Nephron progenitor cell (in vitro differentiated cells): ENCODE results near the gene KDM4F.

ENCODE experiments used
- DNase-seq: peaks from one replicate; pipeline ENCODE4 v3.0.0; 2021
- H3K27ac Mint-ChIP-seq: 2 replicates; pipeline ENCODE4 v1.8.0; 2021; ENCODE audit warnings: mild to moderate bottlenecking, moderate library complexity, mixed read lengths
- H3K27me3 Mint-ChIP-seq: 2 replicates; pipeline ENCODE4 v1.8.0; 2021; ENCODE audit warnings: mild to moderate bottlenecking, low read depth, mixed read lengths; ENCODE audit not compliant: poor library complexity
- H3K36me3 Mint-ChIP-seq: 2 replicates; pipeline ENCODE4 v1.8.0; 2021; ENCODE audit warnings: low read depth, mixed read lengths
- H3K4me1 Mint-ChIP-seq: 2 replicates; pipeline ENCODE4 v1.8.0; 2021; ENCODE audit warnings: mixed read lengths
- H3K4me3 Mint-ChIP-seq: 2 replicates; pipeline ENCODE4 v1.8.0; 2021; ENCODE audit warnings: mild to moderate bottlenecking, moderate library complexity, mixed read lengths
- H3K9me3 Mint-ChIP-seq: 2 replicates; pipeline ENCODE4 v1.8.0; 2021; ENCODE audit warnings: mild to moderate bottlenecking, moderate library complexity, mixed read lengths
- CTCF ChIP-seq: fragments of 200-600 bp; sonication (generic); IDR thresholded peaks from 2 replicates; pipeline ENCODE4 v1.5.0; 2021; ENCODE audit warnings: antibody characterized with exemption

The KDM4F gene

DNA sequence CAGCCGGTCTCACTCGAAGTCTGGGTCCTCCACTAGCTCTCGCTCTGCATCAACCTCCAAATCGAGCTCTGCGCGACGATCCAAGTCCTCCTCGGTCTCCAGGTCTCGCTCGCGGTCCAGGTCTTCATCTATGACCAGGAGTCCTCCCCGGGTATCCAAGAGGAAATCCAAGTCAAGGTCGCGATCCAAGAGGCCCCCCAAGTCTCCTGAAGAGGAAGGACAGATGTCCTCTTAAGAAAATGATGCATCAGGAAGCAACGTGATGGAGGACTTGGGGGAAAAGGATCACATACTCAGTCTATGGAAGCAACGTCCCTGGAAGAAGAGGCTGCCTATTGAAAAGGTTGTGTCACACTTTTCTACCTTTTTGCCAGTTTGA lies 18.6 kb downstream of the KDM4F start:
- Mint-ChIP-seq H3K27me3 (peaks cover 6% of the 10 kb centered on the region), H3K9me3 (no peaks in the 10 kb centered on the region), H3K4me1 (peaks cover 22% of the 10 kb centered on the region), H3K4me3 (peak overlapping the region; percentile 97), H3K36me3 (peaks cover 6% of the 10 kb centered on the region), H3K27ac (peak overlapping the region; percentile 95)
- no peak for TF ChIP-seq CTCF
- no peak for DNase-seq

GRCh38 chr11:95068549-95068948 lies 19.3 kb downstream of the KDM4F start:
- H3K9me3 Mint-ChIP-seq = no peaks in the 10 kb centered on the region
- H3K4me3 Mint-ChIP-seq = peak overlapping the region; percentile 97
- TF ChIP-seq CTCF = no peak
- peak overlapping the region; percentile 68 for H3K27ac Mint-ChIP-seq
- peaks cover 6% of the 10 kb centered on the region for H3K36me3 Mint-ChIP-seq
- H3K27me3 Mint-ChIP-seq = peaks cover 3% of the 10 kb centered on the region
- peaks cover 22% of the 10 kb centered on the region for H3K4me1 Mint-ChIP-seq
- DNase-seq = peak; percentile 41

DNA sequence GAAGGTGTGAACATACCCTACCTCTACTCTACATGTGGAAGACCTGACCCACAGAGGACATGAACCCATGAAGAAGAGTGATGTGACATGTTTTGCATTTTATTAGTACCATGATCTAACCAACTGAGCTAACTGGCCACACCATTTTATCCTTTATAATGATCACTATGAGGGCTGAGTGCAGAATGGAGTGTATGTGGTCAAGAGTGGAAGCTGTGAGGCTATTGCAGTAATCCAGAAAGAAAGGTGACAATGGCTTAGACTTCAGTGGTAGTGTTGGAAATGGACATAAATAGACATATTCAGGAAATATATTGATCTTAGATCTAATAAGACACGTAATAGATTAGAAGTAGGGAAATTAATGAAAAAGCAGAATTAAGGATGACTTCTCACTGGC lies 21.2 kb downstream of the KDM4F start:
- Mint-ChIP-seq H3K4me1 (peaks cover 22% of the 10 kb centered on the region), H3K4me3 (no peak overlapping the region), H3K9me3 (no peaks in the 10 kb centered on the region), H3K27ac (no peak overlapping the region), H3K36me3 (peaks cover 6% of the 10 kb centered on the region), H3K27me3 (peaks cover 11% of the 10 kb centered on the region)
- no peak for DNase-seq
- TF ChIP-seq CTCF = no peak

DNA sequence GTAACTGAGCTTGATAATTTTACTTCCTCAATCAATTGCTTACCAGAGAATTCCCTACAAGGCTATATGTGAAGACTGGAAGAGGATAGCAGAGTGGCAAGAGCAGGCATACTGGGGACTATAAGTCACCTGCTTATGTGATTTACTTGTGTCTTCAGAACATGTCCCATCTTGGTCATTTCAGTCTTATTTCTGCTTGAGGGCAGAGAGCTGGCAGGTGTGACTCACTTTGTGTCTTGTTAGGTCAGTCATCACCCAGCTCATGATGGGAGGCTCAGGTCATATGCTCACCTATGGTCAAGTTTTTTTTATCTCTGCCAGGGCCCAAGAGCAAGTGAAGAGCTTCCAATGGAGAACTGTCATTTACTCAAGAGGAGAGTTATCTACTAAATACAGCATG lies 23.7 kb downstream of the KDM4F start:
- peaks cover 20% of the 10 kb centered on the region for H3K27me3 Mint-ChIP-seq
- no peaks in the 10 kb centered on the region for H3K9me3 Mint-ChIP-seq
- H3K36me3 Mint-ChIP-seq = peaks cover 6% of the 10 kb centered on the region
- no peak overlapping the region for H3K4me3 Mint-ChIP-seq
- H3K27ac Mint-ChIP-seq = no peak overlapping the region
- no peak for TF ChIP-seq CTCF
- DNase-seq = no peak
- peaks cover 18% of the 10 kb centered on the region for H3K4me1 Mint-ChIP-seq

GRCh38 chr11:95074792-95075563 lies 25.8 kb downstream of the KDM4F start:
- Mint-ChIP-seq H3K27me3 (peaks cover 25% of the 10 kb centered on the region), H3K36me3 (peaks cover 6% of the 10 kb centered on the region), H3K4me3 (no peak overlapping the region), H3K9me3 (no peaks in the 10 kb centered on the region), H3K27ac (no peak overlapping the region), H3K4me1 (peaks cover 8% of the 10 kb centered on the region)
- DNase-seq = no peak
- TF ChIP-seq CTCF = no peak

- H3K27ac Mint-ChIP-seq = no peak overlapping the region
- no peaks in the 10 kb centered on the region for H3K36me3 Mint-ChIP-seq
- peaks cover 14% of the 10 kb centered on the region for H3K4me1 Mint-ChIP-seq
- H3K27me3 Mint-ChIP-seq = peaks cover 25% of the 10 kb centered on the region
- H3K4me3 Mint-ChIP-seq = no peak overlapping the region
- DNase-seq = no peak
- H3K9me3 Mint-ChIP-seq = no peaks in the 10 kb centered on the region
- TF ChIP-seq CTCF = no peak
These were observed 27.2 kb downstream of the KDM4F start for GRCh38 chr11:95076416-95076815.
